ENCODE results near the gene FAM236C.
"Not testable (repeated sequence)": the region's sequence is repeated elsewhere in the genome, so short reads cannot be mapped to it uniquely, and the experiment has no call there.

DNA sequence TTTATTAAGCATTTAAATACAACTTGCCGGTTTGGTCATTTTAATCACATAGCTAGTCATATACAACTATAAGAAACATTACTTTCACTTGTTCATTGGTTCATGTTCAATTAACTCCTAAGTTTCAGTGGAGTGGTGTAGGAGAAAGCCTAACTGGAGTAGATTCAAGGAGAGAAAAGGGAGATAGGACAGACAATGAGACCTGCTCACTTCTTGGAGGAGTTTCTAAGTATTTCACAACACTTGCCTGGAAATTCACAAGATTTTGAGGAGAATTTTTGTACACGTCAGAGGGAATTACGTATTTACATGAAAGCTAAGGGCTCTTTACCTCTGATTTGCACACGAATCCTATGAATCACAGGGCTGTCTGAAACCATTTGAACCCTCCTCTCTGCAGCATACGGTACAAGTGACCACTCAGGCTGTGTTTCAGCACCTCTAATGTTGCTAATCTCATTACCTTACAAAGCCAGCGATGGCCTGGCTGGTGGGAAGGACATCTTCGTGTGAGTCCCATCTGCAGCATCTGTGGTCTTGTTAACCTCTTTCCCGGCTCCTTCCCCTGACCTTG lies 24.6 kb downstream of the FAM236C start:
- TF ChIP-seq, protein P1, sequence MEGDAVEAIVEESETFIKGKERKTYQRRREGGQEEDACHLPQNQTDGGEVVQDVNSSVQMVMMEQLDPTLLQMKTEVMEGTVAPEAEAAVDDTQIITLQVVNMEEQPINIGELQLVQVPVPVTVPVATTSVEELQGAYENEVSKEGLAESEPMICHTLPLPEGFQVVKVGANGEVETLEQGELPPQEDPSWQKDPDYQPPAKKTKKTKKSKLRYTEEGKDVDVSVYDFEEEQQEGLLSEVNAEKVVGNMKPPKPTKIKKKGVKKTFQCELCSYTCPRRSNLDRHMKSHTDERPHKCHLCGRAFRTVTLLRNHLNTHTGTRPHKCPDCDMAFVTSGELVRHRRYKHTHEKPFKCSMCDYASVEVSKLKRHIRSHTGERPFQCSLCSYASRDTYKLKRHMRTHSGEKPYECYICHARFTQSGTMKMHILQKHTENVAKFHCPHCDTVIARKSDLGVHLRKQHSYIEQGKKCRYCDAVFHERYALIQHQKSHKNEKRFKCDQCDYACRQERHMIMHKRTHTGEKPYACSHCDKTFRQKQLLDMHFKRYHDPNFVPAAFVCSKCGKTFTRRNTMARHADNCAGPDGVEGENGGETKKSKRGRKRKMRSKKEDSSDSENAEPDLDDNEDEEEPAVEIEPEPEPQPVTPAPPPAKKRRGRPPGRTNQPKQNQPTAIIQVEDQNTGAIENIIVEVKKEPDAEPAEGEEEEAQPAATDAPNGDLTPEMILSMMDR (IDR thresholded peaks at IDR 0.05; ENCODE audit: borderline replicate concordance, extremely low read depth, low read length, poor library complexity, severe bottlenecking): not testable (repeated sequence)
- not testable (repeated sequence) for TF ChIP-seq EZH2 (IDR thresholded peaks at IDR 0.05; ENCODE audit: borderline replicate concordance, low read depth, low read length, severe bottlenecking)

Data from DND-41 (cell line).